H9 (cell line): ENCODE measurements around the gene RANBP3. TPM values are rescaled to one million over a fixed set of nuclear protein-coding genes. Genes with fewer than 3 reads are reported as not detected.

ENCODE experiments used
- DNase-seq: peaks from one replicate; pipeline ENCODE4 v3.0.0-alpha.2; 2017
- H2AFZ ChIP-seq: one replicate; pipeline ENCODE4 v1.6.1; 2013; ENCODE audit warnings: mild to moderate bottlenecking, low read length, control low read depth, moderate library complexity
- H2AK5ac ChIP-seq: 2 replicates; pipeline ENCODE4 v1.6.1; 2013; ENCODE audit warnings: low read length, control low read depth, mixed read lengths; ENCODE audit not compliant: insufficient read length
- H2BK120ac ChIP-seq: one replicate; pipeline ENCODE4 v1.6.1; 2013; ENCODE audit warnings: low read depth, mild to moderate bottlenecking, low read length, control low read depth, inconsistent platforms; ENCODE audit not compliant: poor library complexity, severe bottlenecking
- H2BK12ac ChIP-seq: 2 replicates; pipeline ENCODE4 v1.6.1; 2013; ENCODE audit warnings: low read length, control low read depth, mixed read lengths, low read depth; ENCODE audit not compliant: insufficient read length
- H2BK15ac ChIP-seq: 2 replicates; pipeline ENCODE4 v1.6.1; 2013; ENCODE audit warnings: low read depth, low read length, control low read depth
- H2BK20ac ChIP-seq: one replicate; pipeline ENCODE4 v1.6.1; 2013; ENCODE audit warnings: low read depth, mild to moderate bottlenecking, low read length, control low read depth, inconsistent platforms; ENCODE audit not compliant: poor library complexity, severe bottlenecking
- H2BK5ac ChIP-seq: 2 replicates; pipeline ENCODE4 v1.6.1; 2013; ENCODE audit warnings: low read length, control low read depth, mixed read lengths; ENCODE audit not compliant: insufficient read length
- H3K14ac ChIP-seq: 2 replicates; pipeline ENCODE4 v1.6.1; 2013; ENCODE audit warnings: low read length, control low read depth; ENCODE audit not compliant: insufficient read depth
- H3K18ac ChIP-seq: 2 replicates; pipeline ENCODE4 v1.6.1; 2013; ENCODE audit warnings: low read depth, mild to moderate bottlenecking, mixed read lengths, low read length, control low read depth; ENCODE audit not compliant: insufficient read length
- H3K23ac ChIP-seq: 2 replicates; pipeline ENCODE4 v1.6.1; 2013; ENCODE audit warnings: low read length, control low read depth, mixed read lengths, low read depth; ENCODE audit not compliant: insufficient read length
- H3K23me2 ChIP-seq: 2 replicates; pipeline ENCODE4 v1.6.1; 2013; ENCODE audit warnings: low read depth, mild to moderate bottlenecking, mixed read lengths, low read length, control low read depth; ENCODE audit not compliant: insufficient read length, poor library complexity, severe bottlenecking
- H3K27ac ChIP-seq: 2 replicates; pipeline ENCODE4 v1.5.1; 2013; ENCODE audit warnings: low read length, control low read depth, mixed read lengths, low read depth; ENCODE audit not compliant: insufficient read length
- H3K27me3 ChIP-seq: 2 replicates; pipeline ENCODE4 v1.6.1; 2013; ENCODE audit warnings: low read length, control low read depth, inconsistent platforms; ENCODE audit not compliant: insufficient read depth
- H3K4ac ChIP-seq: 2 replicates; pipeline ENCODE4 v1.6.1; 2013; ENCODE audit warnings: low read depth, mild to moderate bottlenecking, control low read depth, inconsistent platforms, low read length, moderate library complexity
- H3K4me1 ChIP-seq: 2 replicates; pipeline ENCODE4 v1.6.1; 2013; ENCODE audit warnings: low read length, control low read depth, inconsistent platforms; ENCODE audit not compliant: insufficient read depth
- H3K4me2 ChIP-seq: 2 replicates; pipeline ENCODE4 v1.6.1; 2013; ENCODE audit warnings: low read length, control low read depth, mixed read lengths; ENCODE audit not compliant: insufficient read length, insufficient read depth
- H3K56ac ChIP-seq: 2 replicates; pipeline ENCODE4 v1.6.1; 2013; ENCODE audit warnings: low read depth, mild to moderate bottlenecking, mixed read lengths, low read length, control low read depth; ENCODE audit not compliant: insufficient read length
- H3K79me1 ChIP-seq: 2 replicates; pipeline ENCODE4 v1.6.1; 2013; ENCODE audit warnings: low read depth, mild to moderate bottlenecking, moderate library complexity, low read length, control low read depth, inconsistent platforms; ENCODE audit not compliant: insufficient read depth, poor library complexity, severe bottlenecking
- H3K79me2 ChIP-seq: 2 replicates; pipeline ENCODE4 v1.6.1; 2013; ENCODE audit warnings: low read length, control low read depth, inconsistent platforms; ENCODE audit not compliant: insufficient read depth
- H3K9ac ChIP-seq: 2 replicates; pipeline ENCODE4 v1.6.1; 2013; ENCODE audit warnings: low read length, control low read depth, mixed read lengths; ENCODE audit not compliant: insufficient read length; ENCODE audit errors: extremely low read depth
- H3K9me3 ChIP-seq: one replicate; pipeline ENCODE4 v1.6.1; 2013; ENCODE audit warnings: low read depth, low read length, inconsistent platforms; ENCODE audit not compliant: control insufficient read depth
- H3T11ph ChIP-seq: one replicate; pipeline ENCODE4 v1.6.1; 2013; ENCODE audit warnings: mild to moderate bottlenecking, low read length, control low read depth, inconsistent platforms
- H4K20me1 ChIP-seq: one replicate; pipeline ENCODE4 v1.6.1; 2013; ENCODE audit not compliant: control insufficient read depth, insufficient read length, insufficient read depth
- H4K5ac ChIP-seq: 2 replicates; pipeline ENCODE4 v1.6.1; 2013; ENCODE audit warnings: low read depth, mild to moderate bottlenecking, mixed read lengths, low read length, control low read depth; ENCODE audit not compliant: insufficient read length
- H4K8ac ChIP-seq: replicated peaks from 2 replicates; pipeline ENCODE4 v1.6.1; 2013; ENCODE audit warnings: low read length, control low read depth, mixed read lengths, low read depth; ENCODE audit not compliant: insufficient read length
- H4K91ac ChIP-seq: 2 replicates; pipeline ENCODE4 v1.6.1; 2013; ENCODE audit warnings: low read depth, mild to moderate bottlenecking, moderate library complexity, mixed read lengths, low read length, control low read depth; ENCODE audit not compliant: insufficient read length
- H3K27ac Mint-ChIP-seq, 3 experiments: 2 replicates in 2 of 3; 3 replicates in 1 of 3; pipeline ENCODE4 v1.8.0; 2020 to 2021; ENCODE audit warnings: mixed read lengths in 3 of 3, mild to moderate bottlenecking in 1 of 3, moderate library complexity in 1 of 3
- H3K27me3 Mint-ChIP-seq: 2 replicates; pipeline ENCODE4 v1.8.0; 2021; ENCODE audit warnings: low read depth, mild to moderate bottlenecking, moderate library complexity, mixed read lengths
- H3K36me3 Mint-ChIP-seq, 3 experiments: 2 replicates in 2 of 3; 3 replicates in 1 of 3; pipeline ENCODE4 v1.8.0; 2020 to 2021; ENCODE audit warnings: low read depth in 3 of 3, mixed read lengths in 3 of 3; ENCODE audit not compliant: insufficient read depth in 1 of 3
- H3K4me1 Mint-ChIP-seq, 2 experiments: 2 replicates each; pipeline ENCODE4 v1.8.0; 2020; ENCODE audit warnings: mixed read lengths in 2 of 2
- H3K4me3 Mint-ChIP-seq, 2 experiments: 2 replicates in 1 of 2; 3 replicates in 1 of 2; pipeline ENCODE4 v1.8.0; 2020 to 2021; ENCODE audit warnings: mild to moderate bottlenecking in 2 of 2, mixed read lengths in 2 of 2, moderate library complexity in 1 of 2
- H3K9me3 Mint-ChIP-seq, 2 experiments: 2 replicates in 1 of 2; 3 replicates in 1 of 2; pipeline ENCODE4 v1.8.0; 2020; ENCODE audit warnings: mild to moderate bottlenecking in 2 of 2, mixed read lengths in 2 of 2, moderate library complexity in 1 of 2
- WGBS: extraction: QIAGEN DNeasy Blood & Tissue Kit; methylation state at CpG from one replicate; pipeline ENCODE4 v1.1.7; 2013; ENCODE audit warnings: missing lambda C conversion rate, low lambda C conversion rate, mixed read lengths; ENCODE audit not compliant: insufficient read length; ENCODE audit errors: extremely low coverage; 5-methylcytosine and 5-hydroxymethylcytosine counted together
- total RNA-seq: library from RNA; stranded (reverse); gene quantifications from 2 replicates; pipeline ENCODE4 v1.2.1, GENCODE V29; 2021
- TF ChIP-seq, protein P1 (sequence below): fragments of 200-600 bp; sonication (generic); conservative IDR thresholded peaks from 3 replicates; pipeline ENCODE4 v1.8.0; 2021; ENCODE audit warnings: antibody characterized with exemption, mild to moderate bottlenecking

RANBP3 gene
- total RNA-seq, 1 experiment from 2014 or later, result 86.5 TPM

- H3K27ac ChIP-seq, result no peak overlapping the region
- no peaks in the 10 kb centered on the region for H4K20me1 ChIP-seq
- H3K79me2 ChIP-seq, result no peaks in the 10 kb centered on the region
- H4K8ac ChIP-seq, result no peak overlapping the region
- H3K14ac ChIP-seq, result no peak overlapping the region
- no peak overlapping the region for H2BK5ac ChIP-seq
- H2BK12ac ChIP-seq, result no peak overlapping the region
- no peak overlapping the region for H3K4me2 ChIP-seq
- H2AK5ac ChIP-seq, result no peak overlapping the region
- no peak overlapping the region for H2AFZ ChIP-seq
- peaks cover 9 to 18% of the 10 kb centered on the region in 2 experiments for H3K4me1 Mint-ChIP-seq
- H3K18ac ChIP-seq, result no peak overlapping the region
- peaks cover 7% of the 10 kb centered on the region for H3K27me3 Mint-ChIP-seq
- DNase-seq, result no peak
- H3K4me1 ChIP-seq, result no peaks in the 10 kb centered on the region; the same call in 1 of the 2 replicates
- no peak overlapping the region for H3K56ac ChIP-seq
- no CpG with 5 or more reads among the region's 13 CpGs for WGBS
- H2BK20ac ChIP-seq, result no peak overlapping the region
- no peaks in the 10 kb centered on the region for H3K9me3 ChIP-seq
- no peak overlapping the region for H3K9ac ChIP-seq
- H2BK15ac ChIP-seq, result no peak overlapping the region
- no peak overlapping the region for H3K4me3 Mint-ChIP-seq
- no peak overlapping the region for H3K4ac ChIP-seq
- H3K27ac Mint-ChIP-seq, result no peak overlapping the region; a peak in 1 of 7 replicates
- no peaks in the 10 kb centered on the region for H3K79me1 ChIP-seq
- H3T11ph ChIP-seq, result no peak overlapping the region
- H4K5ac ChIP-seq, result no peak overlapping the region
- H3K23me2 ChIP-seq, result no peaks in the 10 kb centered on the region
- H4K91ac ChIP-seq, result no peak overlapping the region
- H3K9me3 Mint-ChIP-seq, result peaks cover 0 to 2% of the 10 kb centered on the region in 2 experiments; a peak in 2 of 5 replicates
- TF ChIP-seq, protein P1, sequence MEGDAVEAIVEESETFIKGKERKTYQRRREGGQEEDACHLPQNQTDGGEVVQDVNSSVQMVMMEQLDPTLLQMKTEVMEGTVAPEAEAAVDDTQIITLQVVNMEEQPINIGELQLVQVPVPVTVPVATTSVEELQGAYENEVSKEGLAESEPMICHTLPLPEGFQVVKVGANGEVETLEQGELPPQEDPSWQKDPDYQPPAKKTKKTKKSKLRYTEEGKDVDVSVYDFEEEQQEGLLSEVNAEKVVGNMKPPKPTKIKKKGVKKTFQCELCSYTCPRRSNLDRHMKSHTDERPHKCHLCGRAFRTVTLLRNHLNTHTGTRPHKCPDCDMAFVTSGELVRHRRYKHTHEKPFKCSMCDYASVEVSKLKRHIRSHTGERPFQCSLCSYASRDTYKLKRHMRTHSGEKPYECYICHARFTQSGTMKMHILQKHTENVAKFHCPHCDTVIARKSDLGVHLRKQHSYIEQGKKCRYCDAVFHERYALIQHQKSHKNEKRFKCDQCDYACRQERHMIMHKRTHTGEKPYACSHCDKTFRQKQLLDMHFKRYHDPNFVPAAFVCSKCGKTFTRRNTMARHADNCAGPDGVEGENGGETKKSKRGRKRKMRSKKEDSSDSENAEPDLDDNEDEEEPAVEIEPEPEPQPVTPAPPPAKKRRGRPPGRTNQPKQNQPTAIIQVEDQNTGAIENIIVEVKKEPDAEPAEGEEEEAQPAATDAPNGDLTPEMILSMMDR, result no peak
- no peak overlapping the region for H2BK120ac ChIP-seq
- H3K36me3 Mint-ChIP-seq, result peaks cover 0 to 2% (median 0%) of the 10 kb centered on the region in 3 experiments; a peak in 2 of 7 replicates
- H3K27me3 ChIP-seq, result no peaks in the 10 kb centered on the region
- H3K23ac ChIP-seq, result no peak overlapping the region
These were observed 15.3 kb upstream of the RANBP3 start for GRCh38 chr19:5993201-5993600.
